H1 (cell line): ENCODE measurements around the gene KIAA1328. TPM values are rescaled to one million over a fixed set of nuclear protein-coding genes. Genes with fewer than 3 reads are reported as not detected.

Experiments used
- CTCF ChIA-PET: fragments of 300-600 bp; sonication (Branson Sonifier 250); formaldehyde crosslinking; loops from one replicate; lab custom pipeline; 2021; ENCODE audit not compliant: partially characterized antibody; lab: Charles Lee
- POLR2A ChIA-PET: fragments of 300-600 bp; sonication (Branson Sonifier 250); formaldehyde crosslinking; loops from one replicate; lab custom pipeline; 2021; ENCODE audit warnings: inconsistent platforms; ENCODE audit not compliant: partially characterized antibody; lab: Charles Lee
- DNase-seq, 2 experiments: peaks; one replicate each; pipeline versions ENCODE4 v3.0.0 to v3.0.0-alpha.2; 2010 to 2022; ENCODE audit warnings: low spot score in 2 of 2, low read depth in 1 of 2, mixed read lengths in 1 of 2
- FAIRE-seq: peaks from 2 replicates; lab custom pipeline; 2011; peaks lifted over from hg19 to GRCh38; lab: Jason Lieb, UNC
- H2AFZ ChIP-seq: 2 replicates; pipeline ENCODE4 v1.8.1; 2012; ENCODE audit warnings: low read length, inconsistent platforms
- H2AK5ac ChIP-seq: 2 replicates; pipeline ENCODE4 v1.6.1; 2013; ENCODE audit warnings: low read depth, low read length
- H2BK120ac ChIP-seq: replicated peaks from 2 replicates; pipeline ENCODE3; 2013; ENCODE audit warnings: low read depth, low read length, inconsistent platforms
- H2BK12ac ChIP-seq: 2 replicates; pipeline ENCODE4 v1.6.1; 2013; ENCODE audit warnings: low read depth, low read length
- H2BK15ac ChIP-seq: 2 replicates; pipeline ENCODE4 v1.6.1; 2013; ENCODE audit warnings: low read length
- H2BK20ac ChIP-seq: 2 replicates; pipeline ENCODE4 v1.6.1; 2013; ENCODE audit warnings: low read length
- H2BK5ac ChIP-seq: 2 replicates; pipeline ENCODE4 v1.6.1; 2013; ENCODE audit warnings: low read depth, low read length
- H3K14ac ChIP-seq: 2 replicates; pipeline ENCODE4 v1.6.1; 2013; ENCODE audit warnings: inconsistent platforms; ENCODE audit not compliant: insufficient read length
- H3K18ac ChIP-seq: 2 replicates; pipeline ENCODE4 v1.6.1; 2013; ENCODE audit warnings: low read length; ENCODE audit errors: extremely low read depth
- H3K23ac ChIP-seq: 2 replicates; pipeline ENCODE4 v1.6.1; 2013; ENCODE audit warnings: inconsistent platforms; ENCODE audit not compliant: insufficient read length
- H3K23me2 ChIP-seq: 2 replicates; pipeline ENCODE4 v1.6.1; 2013; ENCODE audit warnings: low read depth, low read length
- H3K27ac ChIP-seq: 2 replicates; pipeline ENCODE4 v1.6.1; 2011; ENCODE audit warnings: low read depth, low read length, inconsistent platforms
- H3K27me3 ChIP-seq, 4 experiments: replicated peaks in 1 of 4; 1 replicate in 1 of 4; 2 replicates in 3 of 4; pipeline versions ENCODE4 v1.6.1 to v1.8.1; 2011 to 2013; ENCODE audit warnings: low read length in 3 of 4, mild to moderate bottlenecking in 3 of 4, inconsistent platforms in 2 of 4, mixed read lengths in 2 of 4, moderate library complexity in 1 of 4; ENCODE audit not compliant: control insufficient read depth in 3 of 4, insufficient read depth in 3 of 4; ENCODE audit errors: extremely low read depth in 1 of 4
- H3K36me3 ChIP-seq, 4 experiments: 2 replicates each; pipeline versions ENCODE4 v1.6.1 to v1.8.1; 2011 to 2013; ENCODE audit warnings: mild to moderate bottlenecking in 4 of 4, low read length in 3 of 4, moderate library complexity in 2 of 4, control low read depth in 1 of 4, inconsistent platforms in 1 of 4; ENCODE audit not compliant: insufficient read depth in 4 of 4, control insufficient read depth in 2 of 4
- H3K4ac ChIP-seq: replicated peaks from 2 replicates; pipeline ENCODE3; 2013; ENCODE audit warnings: low read length, low read depth, mixed read lengths, inconsistent platforms; ENCODE audit not compliant: insufficient read length
- H3K4me1 ChIP-seq, 4 experiments: replicated peaks in 1 of 4; 1 replicate in 1 of 4; 2 replicates in 3 of 4; pipeline versions ENCODE4 v1.6.1 to v1.8.1; 2011 to 2013; ENCODE audit warnings: low read length in 3 of 4, inconsistent platforms in 2 of 4, mixed read lengths in 1 of 4; ENCODE audit not compliant: insufficient read depth in 4 of 4, control insufficient read depth in 3 of 4
- H3K4me2 ChIP-seq, 2 experiments: 2 replicates each; pipeline versions ENCODE4 v1.6.1 to v1.8.1; 2011 to 2013; ENCODE audit warnings: low read depth in 2 of 2, low read length in 2 of 2, control low read depth in 1 of 2, inconsistent platforms in 1 of 2, mild to moderate bottlenecking in 1 of 2; ENCODE audit not compliant: insufficient read depth in 1 of 2
- H3K4me3 ChIP-seq, 4 experiments: fragments of 200-600, 300-600 bp in 1 of 4; sonication (generic), shearing (Covaris generic), sonication (Bioruptor Twin) in 1 of 4; 2 replicates each; pipeline versions ENCODE4 v1.5.1 to v1.8.1; 2011 to 2016; ENCODE audit warnings: low read length in 4 of 4, low read depth in 3 of 4, control low read depth in 2 of 4, inconsistent platforms in 2 of 4, mild to moderate bottlenecking in 2 of 4, mixed read lengths in 1 of 4, moderate library complexity in 1 of 4; ENCODE audit not compliant: insufficient read depth in 2 of 4; ENCODE audit errors: extremely low read depth in 1 of 4
- H3K56ac ChIP-seq: replicated peaks from 2 replicates; pipeline ENCODE3; 2013; ENCODE audit warnings: low read depth, mild to moderate bottlenecking, mixed read lengths, low read length, inconsistent platforms; ENCODE audit not compliant: insufficient read length
- H3K79me1 ChIP-seq: 2 replicates; pipeline ENCODE4 v1.6.1; 2013; ENCODE audit warnings: low read depth, low read length, control low read depth
- H3K79me2 ChIP-seq, 2 experiments: 2 replicates each; pipeline versions ENCODE4 v1.6.1 to v1.8.1; 2012 to 2013; ENCODE audit warnings: low read length in 2 of 2, mild to moderate bottlenecking in 2 of 2, inconsistent platforms in 1 of 2; ENCODE audit not compliant: insufficient read depth in 2 of 2, control insufficient read depth in 1 of 2
- H3K9ac ChIP-seq, 4 experiments: replicated peaks in 1 of 4; 1 replicate in 1 of 4; 2 replicates in 3 of 4; pipeline versions ENCODE4 v1.6.1 to v1.8.1; 2011 to 2013; ENCODE audit warnings: low read depth in 3 of 4, low read length in 3 of 4, control low read depth in 2 of 4, mild to moderate bottlenecking in 2 of 4, moderate library complexity in 2 of 4, inconsistent platforms in 1 of 4; ENCODE audit errors: extremely low read depth in 1 of 4
- H3K9me3 ChIP-seq, 2 experiments: 2 replicates each; pipeline versions ENCODE4 v1.6.1 to v1.8.1; 2012 to 2013; ENCODE audit warnings: mild to moderate bottlenecking in 2 of 2, moderate library complexity in 2 of 2, control low read depth in 1 of 2, inconsistent platforms in 1 of 2, low read depth in 1 of 2, low read length in 1 of 2, mixed read lengths in 1 of 2; ENCODE audit not compliant: insufficient read depth in 2 of 2
- H4K20me1 ChIP-seq, 2 experiments: replicated peaks in 1 of 2; 2 replicates each; pipeline versions ENCODE3 to v1.8.1; 2011 to 2013; ENCODE audit warnings: inconsistent platforms in 2 of 2, low read length in 2 of 2, mild to moderate bottlenecking in 1 of 2; ENCODE audit not compliant: insufficient read depth in 2 of 2, control insufficient read depth in 1 of 2
- H4K5ac ChIP-seq: 2 replicates; pipeline ENCODE4 v1.6.1; 2013; ENCODE audit warnings: low read length, low read depth, mixed read lengths, inconsistent platforms; ENCODE audit not compliant: insufficient read length
- H4K8ac ChIP-seq: 2 replicates; pipeline ENCODE4 v1.8.0; 2013; ENCODE audit warnings: mild to moderate bottlenecking, moderate library complexity, low read length, inconsistent platforms; ENCODE audit not compliant: insufficient read depth; ENCODE audit errors: extremely low read depth
- H4K91ac ChIP-seq: replicated peaks from 2 replicates; pipeline ENCODE3; 2013; ENCODE audit warnings: low read length, mixed read lengths, inconsistent platforms; ENCODE audit not compliant: insufficient read length
- BACH1 ChIP-seq: IDR thresholded peaks from 2 replicates; pipeline ENCODE4 v1.6.1; 2012; ENCODE audit warnings: low read length, improper control_type of control experiment
- CBX5 ChIP-seq: fragments of 300-800, 300-1000 bp; sonication (generic); IDR thresholded peaks from 2 replicates; pipeline ENCODE4 v1.7.1; 2016; ENCODE audit warnings: antibody characterized with exemption, low read length, low read depth
- CREB1 ChIP-seq: IDR thresholded peaks from 2 replicates; pipeline ENCODE4 v1.6.1; 2012; ENCODE audit warnings: inconsistent platforms
- EGR1 ChIP-seq: IDR thresholded peaks from 2 replicates; pipeline ENCODE4 v1.6.1; 2011; ENCODE audit warnings: low read depth, low read length, borderline replicate concordance
- GTF2F1 ChIP-seq: IDR thresholded peaks from 2 replicates; pipeline ENCODE4 v1.6.1; 2012; ENCODE audit warnings: low read depth, low read length, improper control_type of control experiment, borderline replicate concordance
- KDM4A ChIP-seq: IDR thresholded peaks from one replicate; pipeline ENCODE4 v1.7.1; 2012; ENCODE audit warnings: low read depth, mild to moderate bottlenecking, moderate library complexity, low read length, inconsistent platforms; ENCODE audit not compliant: severe bottlenecking
- POU5F1 ChIP-seq: IDR thresholded peaks from 2 replicates; pipeline ENCODE4 v1.6.1; 2011; ENCODE audit warnings: low read depth, mild to moderate bottlenecking, low read length, moderate library complexity
- RFX5 ChIP-seq: IDR thresholded peaks from 2 replicates; pipeline ENCODE4 v1.6.1; 2011; ENCODE audit warnings: low read depth, low read length, improper control_type of control experiment, borderline replicate concordance
- RNF2 ChIP-seq: fragments of 200-900, 300-1000 bp; sonication (generic); IDR thresholded peaks from 2 replicates; pipeline ENCODE4 v1.7.1; 2016; ENCODE audit warnings: borderline replicate concordance, low read depth, mild to moderate bottlenecking, antibody characterized with exemption, low read length; ENCODE audit not compliant: poor library complexity, severe bottlenecking; ENCODE audit errors: missing control alignments
- RXRA ChIP-seq: IDR thresholded peaks from 2 replicates; pipeline ENCODE4 v1.6.1; 2011; ENCODE audit warnings: low read depth, mild to moderate bottlenecking, low read length, moderate library complexity; ENCODE audit not compliant: insufficient read depth
- SIN3A ChIP-seq, 2 experiments: IDR thresholded peaks in 1 of 2; conservative IDR thresholded peaks in 1 of 2; 2 replicates each; pipeline ENCODE4 v1.6.1; 2011 to 2012; ENCODE audit warnings: low read length in 2 of 2, improper control_type of control experiment in 1 of 2, low read depth in 1 of 2, mild to moderate bottlenecking in 1 of 2
- SP2 ChIP-seq: IDR thresholded peaks from 2 replicates; pipeline ENCODE4 v1.6.1; 2012; ENCODE audit warnings: mild to moderate bottlenecking, low read length, inconsistent platforms
- SP4 ChIP-seq: IDR thresholded peaks from 2 replicates; pipeline ENCODE4 v1.6.1; 2012; ENCODE audit warnings: low read length, inconsistent platforms
- USF2 ChIP-seq: IDR thresholded peaks from 2 replicates; pipeline ENCODE4 v1.6.1; 2011; ENCODE audit warnings: low read length, improper control_type of control experiment
- ZNF274 ChIP-seq: IDR thresholded peaks from 2 replicates; pipeline ENCODE4 v1.7.0; 2012; ENCODE audit warnings: low read length, borderline replicate concordance; ENCODE audit errors: extremely low read depth
- polyA plus RNA-seq, 7 experiments: library from polyadenylated mRNA; depleted of rRNA in 3 of 7; stranded (reverse) in 5 of 7; unstranded in 2 of 7; fragments of >200 nt in 5 of 7; fragments of 200-250 nt in 2 of 7; gene quantifications; 1 replicate in 5 of 7; 2 replicates in 1 of 7; 4 replicates in 1 of 7; pipeline versions ENCODE4 v1.2.1 to v1.2.3, GENCODE V29; 2011 to 2013; ENCODE audit warnings: missing spikeins in 2 of 7, mixed read lengths in 2 of 7
- total RNA-seq: library from RNA; stranded (reverse); fragmentation: NEBNext Ultra II Directional; extraction: Animal tissue kit (Norgen Biotek cat#: 25700); gene quantifications from 2 replicates; pipeline ENCODE4 v1.2.1, GENCODE V29; 2021

KIAA1328 gene
- total and polyA plus RNA-seq, 2 of the 8 experiments (the other 6 are each of a cell fraction or from before 2014, with no cell fraction given) = 2.6 to 5.7 TPM

GRCh38 chr18:37176621-37176934, 347.7 kb downstream of the KIAA1328 start:
- POLR2A ChIA-PET = interaction anchor here (0.7 to 1.3 kb wide), 3 partner anchors 11 to 74 kb away, joined by 3 to 4 read pairs (median 3); no protein-coding TSS in a partner anchor
- no peak for TF ChIP-seq SP4
- no peak for TF ChIP-seq SIN3A (conservative IDR thresholded peaks at IDR 0.05 in 1 of 2, IDR thresholded peaks at IDR 0.05 in 1 of 2; ENCODE audit: low read depth in 1 of 2, low read length in 2 of 2)
- no peak for TF ChIP-seq EGR1
- TF ChIP-seq KDM4A = no peak
- no peak for TF ChIP-seq RXRA
- no peak for TF ChIP-seq RFX5
- TF ChIP-seq CBX5 = no peak
- no peak for TF ChIP-seq SP2
- no peak for TF ChIP-seq RNF2
- no peak for TF ChIP-seq USF2
- TF ChIP-seq CREB1 = no peak
- TF ChIP-seq ZNF274 = no peak
- TF ChIP-seq GTF2F1 = no peak
- TF ChIP-seq BACH1 = no peak
- no peak for TF ChIP-seq POU5F1

More at GRCh38 chr18:37176621-37176934, 347.7 kb downstream of the KIAA1328 start:
- H3K56ac ChIP-seq = no peak overlapping the region
- H3K27me3 ChIP-seq = no peaks in the 10 kb centered on the region
- H3K79me1 ChIP-seq = no peaks in the 10 kb centered on the region
- H2BK12ac ChIP-seq = peak overlapping the region; percentile 51; the same call in 1 of the 2 replicates
- no peak overlapping the region for H3K27ac ChIP-seq
- H3K4me2 ChIP-seq = peak overlapping the region in 1 of 2 experiments; percentile 9; a peak in 1 of 4 replicates
- H3K36me3 ChIP-seq = no peaks in the 10 kb centered on the region
- no peak overlapping the region for H2AK5ac ChIP-seq
- H4K91ac ChIP-seq = no peak overlapping the region
- H2BK20ac ChIP-seq = no peak overlapping the region
- no peak overlapping the region for H2BK120ac ChIP-seq
- no peaks in the 10 kb centered on the region for H3K79me2 ChIP-seq
- peak overlapping the region; percentile 90 for H2BK5ac ChIP-seq
- no peaks in the 10 kb centered on the region for H4K20me1 ChIP-seq
- CTCF ChIA-PET = interaction anchor here (1.2 kb wide), 1 partner anchor 9 kb away, joined by 7 read pairs; no protein-coding TSS in a partner anchor
- DNase-seq (no peak), FAIRE-seq (no peak)
- no peaks in the 10 kb centered on the region for H3K9me3 ChIP-seq
- H3K23ac ChIP-seq = no peak overlapping the region
- no peak overlapping the region for H2BK15ac ChIP-seq
- H3K14ac ChIP-seq = no peak overlapping the region
- no peak overlapping the region for H2AFZ ChIP-seq
- H4K8ac ChIP-seq = no peak overlapping the region
- H4K5ac ChIP-seq = no peak overlapping the region
- no peak overlapping the region for H3K4ac ChIP-seq
- H3K18ac ChIP-seq = no peak overlapping the region
- H3K4me3 ChIP-seq = no peak overlapping the region
- H3K4me1 ChIP-seq = peaks cover 0 to 15% (median 10%) of the 10 kb centered on the region in 4 experiments; a peak in 5 of 7 replicates
- no peak overlapping the region for H3K9ac ChIP-seq
- H3K23me2 ChIP-seq = no peaks in the 10 kb centered on the region
